ENCODE measurements around the gene MED23.

The MED23 gene

DNA sequence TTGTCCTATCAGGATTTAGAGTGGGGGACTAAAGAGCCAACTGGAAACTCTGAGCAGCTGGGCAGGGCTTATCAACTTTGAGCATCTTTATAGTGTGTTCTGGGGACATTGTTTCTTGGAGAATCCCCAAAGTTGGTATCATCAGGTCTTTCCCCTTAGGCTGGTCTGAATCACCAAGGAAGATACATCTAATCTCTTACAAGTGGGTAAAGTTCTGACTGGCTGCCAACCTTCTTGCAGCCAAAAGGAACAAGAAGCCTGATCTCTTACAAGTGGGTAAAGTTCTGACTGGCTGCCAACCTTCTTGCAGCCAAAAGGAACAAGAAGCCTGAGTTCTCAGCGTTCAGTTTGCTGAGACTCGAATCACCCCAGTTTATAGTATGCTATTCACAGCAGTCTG, 1.6 kb upstream of the MED23 start:
- no peak overlapping the region for H3K27ac ChIP-seq
- no peak overlapping the region for H3K4me3 ChIP-seq (ENCODE audit: low read depth in 1 of 2, low read length in 1 of 2)
- H3K36me3 ChIP-seq, result peaks cover 12% of the 10 kb centered on the region
- TF ChIP-seq, protein P1, sequence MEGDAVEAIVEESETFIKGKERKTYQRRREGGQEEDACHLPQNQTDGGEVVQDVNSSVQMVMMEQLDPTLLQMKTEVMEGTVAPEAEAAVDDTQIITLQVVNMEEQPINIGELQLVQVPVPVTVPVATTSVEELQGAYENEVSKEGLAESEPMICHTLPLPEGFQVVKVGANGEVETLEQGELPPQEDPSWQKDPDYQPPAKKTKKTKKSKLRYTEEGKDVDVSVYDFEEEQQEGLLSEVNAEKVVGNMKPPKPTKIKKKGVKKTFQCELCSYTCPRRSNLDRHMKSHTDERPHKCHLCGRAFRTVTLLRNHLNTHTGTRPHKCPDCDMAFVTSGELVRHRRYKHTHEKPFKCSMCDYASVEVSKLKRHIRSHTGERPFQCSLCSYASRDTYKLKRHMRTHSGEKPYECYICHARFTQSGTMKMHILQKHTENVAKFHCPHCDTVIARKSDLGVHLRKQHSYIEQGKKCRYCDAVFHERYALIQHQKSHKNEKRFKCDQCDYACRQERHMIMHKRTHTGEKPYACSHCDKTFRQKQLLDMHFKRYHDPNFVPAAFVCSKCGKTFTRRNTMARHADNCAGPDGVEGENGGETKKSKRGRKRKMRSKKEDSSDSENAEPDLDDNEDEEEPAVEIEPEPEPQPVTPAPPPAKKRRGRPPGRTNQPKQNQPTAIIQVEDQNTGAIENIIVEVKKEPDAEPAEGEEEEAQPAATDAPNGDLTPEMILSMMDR (IDR thresholded peaks at IDR 0.05), result no peak
- no peaks in the 10 kb centered on the region for H3K27me3 ChIP-seq
- peaks cover 12 to 13% of the 10 kb centered on the region in 2 experiments for H3K4me1 ChIP-seq (ENCODE audit: control insufficient read depth in 1 of 2, insufficient read depth in 1 of 2, low read depth in 1 of 2, low read length in 1 of 2)
- no peaks in the 10 kb centered on the region for H3K9me3 ChIP-seq

DNA sequence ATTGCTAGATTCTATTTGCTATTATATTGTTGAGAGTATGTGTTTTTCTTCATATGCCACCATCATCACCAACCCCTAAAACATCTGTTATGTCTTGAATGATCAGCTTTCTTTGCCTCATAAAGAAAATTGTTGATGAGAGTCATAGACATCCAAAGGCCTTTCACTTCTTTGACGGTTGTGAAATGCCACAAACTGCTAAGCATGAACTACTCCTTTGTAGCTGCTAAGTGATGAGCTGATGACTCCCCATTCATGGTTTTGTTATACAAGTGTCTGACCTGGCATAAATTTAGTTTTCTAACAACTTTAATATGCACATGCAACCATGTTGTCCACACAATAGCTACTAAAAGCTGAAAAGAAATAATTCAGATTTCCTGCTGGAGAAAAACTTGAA, 684 bp upstream of the MED23 start:
- Histone ChIP-seq H3K9me3 (no peaks in the 10 kb centered on the region), H3K27me3 (no peaks in the 10 kb centered on the region), H3K27ac (peak overlapping the region; percentile 88), H3K4me3 (ENCODE audit: low read depth in 1 of 2, low read length in 1 of 2) (peak overlapping the region in 1 of 2 experiments; percentile 79), H3K4me1 (ENCODE audit: control insufficient read depth in 1 of 2, insufficient read depth in 1 of 2, low read depth in 1 of 2, low read length in 1 of 2) (peaks cover 12 to 13% of the 10 kb centered on the region in 2 experiments), H3K36me3 (peaks cover 21% of the 10 kb centered on the region)
- TF ChIP-seq, protein P1 (IDR thresholded peaks at IDR 0.05), result no peak

DNA sequence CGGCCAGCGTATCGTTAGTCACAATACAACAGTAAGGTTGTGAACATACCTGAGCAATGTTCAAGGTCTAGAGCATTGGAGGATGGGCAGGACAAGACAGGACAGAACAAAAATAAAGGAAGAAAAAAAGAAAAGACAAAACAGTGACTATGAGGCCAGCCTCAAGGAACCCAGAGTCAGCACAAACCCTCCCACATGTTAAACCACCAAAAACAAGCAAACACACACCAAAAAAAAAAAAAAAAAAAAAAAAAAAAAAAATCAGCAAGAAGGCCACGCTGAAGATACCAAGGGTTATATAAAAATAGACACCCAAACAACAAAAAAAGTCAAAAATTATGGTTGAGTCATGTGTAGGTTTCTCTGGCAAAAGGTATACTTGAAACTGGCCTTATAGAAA, 12.8 kb downstream of the MED23 start:
- Histone ChIP-seq H3K27ac (no peak overlapping the region), H3K9me3 (no peaks in the 10 kb centered on the region), H3K4me1 (ENCODE audit: control insufficient read depth in 1 of 2, insufficient read depth in 1 of 2, low read depth in 1 of 2, low read length in 1 of 2) (no peaks in the 10 kb centered on the region), H3K36me3 (peaks cover 90% of the 10 kb centered on the region), H3K27me3 (no peaks in the 10 kb centered on the region), H3K4me3 (ENCODE audit: low read depth in 1 of 2, low read length in 1 of 2) (no peak overlapping the region)
- TF ChIP-seq, protein P1 (IDR thresholded peaks at IDR 0.05), result no peak

DNA sequence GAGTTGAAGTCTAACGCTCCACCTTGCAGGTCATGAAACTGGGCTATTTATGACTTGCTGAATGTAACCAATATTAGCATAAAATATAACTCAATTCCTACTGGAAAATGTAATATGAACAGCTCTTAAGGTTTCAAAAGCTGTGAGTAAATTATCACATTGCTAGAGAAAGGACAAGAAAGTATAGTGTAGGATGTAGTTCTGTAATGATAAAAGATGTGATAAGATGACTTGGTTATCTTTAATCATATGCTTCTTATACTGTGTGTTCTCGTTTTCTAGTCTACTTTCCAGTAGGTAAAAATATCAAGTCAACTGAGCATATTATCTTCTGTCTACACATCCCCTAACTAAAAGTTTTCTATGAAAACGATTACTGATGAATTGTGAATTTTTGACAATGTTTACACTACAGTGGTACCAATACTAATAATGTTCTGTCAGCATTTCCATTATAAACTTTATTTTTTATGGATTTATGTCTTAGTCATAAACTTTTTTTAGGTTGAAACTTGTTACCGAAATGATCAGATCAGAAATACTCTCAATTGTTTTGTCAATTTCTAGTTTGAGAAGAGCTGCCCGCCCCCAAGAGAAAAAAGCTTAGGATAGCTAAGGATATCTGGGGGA, 14.6 kb downstream of the MED23 start:
- H3K9me3 ChIP-seq, result no peaks in the 10 kb centered on the region
- no peaks in the 10 kb centered on the region for H3K27me3 ChIP-seq
- TF ChIP-seq, protein P1 (IDR thresholded peaks at IDR 0.05), result no peak
- H3K27ac ChIP-seq, result no peak overlapping the region
- H3K36me3 ChIP-seq, result peaks cover 89% of the 10 kb centered on the region
- H3K4me1 ChIP-seq (ENCODE audit: control insufficient read depth in 1 of 2, insufficient read depth in 1 of 2, low read depth in 1 of 2, low read length in 1 of 2), result no peaks in the 10 kb centered on the region
- H3K4me3 ChIP-seq (ENCODE audit: low read depth in 1 of 2, low read length in 1 of 2), result no peak overlapping the region

DNA sequence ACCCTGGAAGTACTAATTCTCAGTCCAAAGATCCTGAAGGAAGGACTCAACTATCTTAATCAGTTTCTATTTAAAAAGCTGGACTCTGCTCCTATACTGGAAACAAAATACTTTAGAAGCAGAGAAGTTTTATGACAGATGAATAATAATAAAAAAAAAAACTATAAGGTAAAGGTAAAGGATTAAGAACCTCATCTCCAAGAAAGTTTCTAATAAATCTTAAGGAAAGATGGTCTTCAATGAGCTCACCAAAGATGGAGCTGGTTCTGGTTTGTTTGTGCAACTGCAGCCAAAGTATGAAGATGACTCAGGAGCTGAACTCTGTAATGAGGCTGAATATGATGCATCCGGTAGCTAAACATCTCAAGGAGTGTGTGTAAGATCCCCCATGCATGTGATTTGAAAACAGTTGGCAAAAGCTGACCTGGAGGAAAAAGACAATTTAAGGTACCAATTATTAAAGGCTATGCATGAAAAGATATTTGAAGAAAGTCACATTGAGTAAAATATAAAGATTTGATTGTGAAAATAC, 25.2 kb downstream of the MED23 start:
- H3K27ac ChIP-seq, result no peak overlapping the region

More for the DNA sequence above, 25.2 kb downstream of the MED23 start:
- Histone ChIP-seq H3K4me3 (ENCODE audit: low read depth in 1 of 2, low read length in 1 of 2) (no peak overlapping the region), H3K4me1 (ENCODE audit: control insufficient read depth in 1 of 2, insufficient read depth in 1 of 2, low read depth in 1 of 2, low read length in 1 of 2) (no peaks in the 10 kb centered on the region), H3K36me3 (peaks cover 100% of the 10 kb centered on the region), H3K9me3 (no peaks in the 10 kb centered on the region), H3K27me3 (no peaks in the 10 kb centered on the region)
- TF ChIP-seq, protein P1 (IDR thresholded peaks at IDR 0.05), result no peak
